Amniotic stem cell (primary cell): ENCODE measurements around the gene GYS1.

Experiments
- DNase-seq: peaks from one replicate; lab custom pipeline; 2025; lab: John Stamatoyannopoulos, UW

Gene GYS1

DNA sequence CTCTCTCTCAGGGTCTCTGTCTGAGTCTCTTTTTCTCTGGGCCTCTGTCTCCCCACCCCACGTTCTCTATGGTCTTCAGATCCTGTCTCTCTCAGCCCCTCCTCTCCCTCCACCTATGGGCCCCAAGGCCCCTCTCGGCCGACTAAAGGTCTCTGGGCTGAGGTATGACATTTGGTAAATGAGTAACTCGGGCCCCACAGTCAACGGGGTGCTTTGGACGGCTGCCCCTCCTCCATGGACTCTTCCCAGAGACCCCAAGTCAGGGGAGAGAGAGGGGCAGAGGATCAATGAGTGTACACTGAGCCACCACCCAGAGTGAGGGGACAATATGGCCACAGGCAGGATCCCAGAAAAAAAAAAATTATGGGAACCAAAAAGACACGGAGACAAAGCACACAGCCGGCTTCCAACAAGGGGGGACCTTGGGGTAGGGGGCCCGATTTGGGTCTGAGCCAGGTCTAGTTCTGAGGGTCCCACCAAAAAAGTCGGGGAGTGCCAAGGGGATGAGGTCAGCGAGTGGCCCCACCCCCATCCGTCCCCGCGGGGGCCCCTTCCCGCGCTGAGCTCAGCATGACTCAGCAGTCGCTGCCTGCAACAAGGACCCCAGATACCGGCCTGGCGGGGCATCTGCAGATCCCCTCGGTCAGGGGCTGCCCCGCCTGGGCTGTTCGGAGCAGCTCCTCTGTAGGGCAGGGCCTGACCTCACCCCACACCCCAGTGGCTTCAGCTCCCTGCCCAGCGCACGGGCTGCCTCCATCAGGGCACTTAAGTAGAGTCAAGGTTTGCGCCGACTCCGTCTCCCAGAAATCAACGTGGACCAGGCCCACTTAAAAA lies 29.5 kb downstream of the GYS1 start:
- DNase-seq, result peak; percentile 40

DNA sequence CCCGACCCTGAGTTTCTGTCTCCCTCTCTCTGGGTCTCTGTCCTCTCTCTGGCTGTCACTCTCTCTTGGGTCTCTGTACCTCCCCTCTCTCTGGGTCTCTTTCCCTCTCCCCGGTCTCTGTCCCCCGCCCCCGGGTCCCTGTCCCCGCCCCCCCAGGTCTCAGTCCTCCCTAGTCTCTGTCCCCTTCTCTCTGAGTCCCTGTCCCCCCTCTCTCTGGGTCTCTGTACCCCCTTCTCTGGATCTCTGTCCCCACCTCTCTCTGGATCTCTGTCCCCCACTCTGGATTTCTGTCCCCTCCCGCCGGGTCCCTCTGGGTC lies 30.3 kb downstream of the GYS1 start:
- no peak for DNase-seq

DNA sequence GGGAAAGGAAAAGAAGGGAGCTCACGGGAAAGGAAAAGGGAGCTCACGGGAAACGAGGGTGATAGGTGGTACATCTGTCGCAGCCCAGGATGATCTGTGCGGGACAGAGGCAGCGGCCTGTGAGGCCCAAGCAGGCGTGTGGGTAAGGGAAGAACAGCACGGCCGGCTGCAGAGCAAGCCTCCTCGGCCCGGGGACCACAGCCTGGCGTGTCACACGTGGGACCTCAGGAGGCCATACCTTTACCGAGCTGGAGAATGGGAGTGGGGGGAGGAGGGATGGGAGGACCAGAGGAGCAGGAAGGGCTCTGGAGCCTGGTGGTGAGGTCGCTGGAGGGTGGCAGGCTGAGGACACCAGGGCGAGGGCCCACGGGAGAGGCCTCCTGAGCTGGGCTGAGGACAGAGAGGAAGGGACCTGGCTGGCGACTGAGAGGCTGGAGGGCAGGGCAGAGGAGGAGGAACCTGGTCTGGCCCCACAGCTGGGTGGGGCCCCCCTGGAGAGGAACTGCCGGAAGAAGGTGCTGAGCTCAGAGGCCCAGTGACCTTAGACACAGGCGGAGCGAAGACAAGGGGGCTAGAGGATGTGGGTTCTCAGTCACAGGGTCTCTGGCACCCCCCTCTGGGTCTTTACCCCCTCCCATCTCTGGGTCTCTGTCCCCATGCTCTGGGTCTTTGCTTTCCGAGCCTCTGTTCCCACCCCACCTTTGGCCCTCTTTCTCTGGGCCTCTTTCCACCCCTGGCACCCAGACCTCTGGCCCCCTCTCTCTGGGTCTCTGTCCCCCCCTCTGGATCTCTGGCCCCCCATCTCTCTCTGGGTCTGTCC lies 30.9 kb downstream of the GYS1 start:
- no peak for DNase-seq

DNA sequence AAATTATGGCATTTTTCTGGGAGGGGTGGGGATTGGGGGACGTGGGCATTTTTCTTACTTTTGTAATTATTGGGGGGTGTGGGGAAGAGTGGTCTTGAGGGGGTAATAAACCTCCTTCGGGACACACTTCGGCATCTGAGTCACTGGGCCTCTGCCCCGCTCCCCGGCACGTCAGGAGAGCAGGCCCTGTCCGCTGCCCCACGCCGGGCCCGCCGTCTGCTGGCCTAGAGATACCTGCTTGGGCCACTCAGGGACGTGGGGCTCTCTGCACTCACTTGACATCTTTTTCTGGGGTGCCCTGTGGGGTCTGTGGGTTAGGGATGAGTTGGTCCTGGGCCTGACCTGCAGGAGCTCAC lies 31.5 kb downstream of the GYS1 start:
- no peak for DNase-seq

DNA sequence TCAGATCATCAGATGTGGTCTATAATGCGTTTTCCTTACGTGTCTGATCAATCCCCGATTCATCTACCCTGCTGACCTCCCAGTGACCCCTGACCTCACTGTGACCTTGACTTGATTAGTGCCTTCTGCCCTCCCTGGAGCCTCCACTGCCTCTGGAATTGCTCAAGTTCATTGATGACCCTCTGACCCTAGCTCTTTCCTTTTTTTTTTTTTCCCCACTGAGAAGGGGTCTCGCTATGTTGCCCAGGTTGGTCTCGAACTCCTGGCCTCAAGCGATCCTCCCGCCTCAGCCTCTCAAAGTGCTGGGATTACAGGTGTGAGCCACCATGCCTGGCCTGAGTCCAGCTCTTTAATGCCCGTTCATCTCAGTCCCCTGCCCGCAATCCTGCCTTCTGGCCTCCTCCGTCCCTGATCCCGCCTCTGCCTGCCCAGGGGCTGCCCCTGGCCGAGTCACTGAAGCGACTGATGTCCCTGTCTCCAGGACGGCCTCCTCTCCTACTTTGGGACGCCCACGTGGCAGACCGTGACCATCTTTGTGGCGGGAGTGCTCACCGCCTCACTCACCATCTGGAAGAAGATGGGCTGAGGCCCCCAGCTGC lies 32.0 kb downstream of the GYS1 start:
- DNase-seq, result no peak

DNA sequence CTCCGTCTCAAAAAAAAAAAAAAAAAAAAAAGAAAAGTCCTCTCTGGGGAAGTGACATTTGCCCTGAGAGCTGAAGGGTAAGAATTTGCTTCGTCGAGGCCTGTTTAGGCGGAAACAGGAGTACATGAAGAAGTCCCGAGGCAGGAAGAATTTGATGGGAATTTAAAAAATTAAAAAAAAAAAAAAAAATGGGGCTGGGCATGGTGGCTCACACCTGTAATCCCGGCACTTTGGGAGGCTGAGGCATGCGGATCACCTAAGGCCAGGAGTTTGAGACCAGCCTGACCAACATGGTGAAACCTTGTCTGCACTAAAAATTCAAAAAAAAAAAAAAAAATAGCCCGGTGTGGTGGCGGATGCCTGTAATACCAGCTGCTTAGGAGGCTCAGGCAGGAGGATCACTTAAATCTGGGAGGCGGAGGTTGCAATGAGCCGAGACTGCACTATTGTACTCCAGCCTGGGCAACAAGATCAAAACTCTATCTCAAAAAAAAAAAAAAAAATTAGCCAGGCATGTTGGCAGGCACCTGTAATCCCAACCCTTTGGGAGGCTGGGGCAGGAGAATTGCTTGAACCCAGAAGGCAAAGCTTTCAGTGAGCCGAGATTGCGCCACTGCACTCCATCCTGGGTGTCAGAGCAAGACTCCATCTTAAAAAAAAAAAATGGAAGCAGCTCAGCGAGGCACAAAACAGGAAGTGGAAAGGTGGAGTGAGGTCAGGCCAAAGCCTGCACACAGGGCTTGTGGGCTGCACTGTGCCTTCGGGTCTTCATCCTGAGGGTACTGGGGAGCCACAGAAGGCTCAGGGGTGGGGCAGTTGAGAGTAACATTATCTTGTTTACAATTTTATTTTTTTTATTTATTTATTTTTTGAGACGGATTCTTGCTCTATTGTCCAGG lies 33.5 kb downstream of the GYS1 start:
- no peak for DNase-seq

DNA sequence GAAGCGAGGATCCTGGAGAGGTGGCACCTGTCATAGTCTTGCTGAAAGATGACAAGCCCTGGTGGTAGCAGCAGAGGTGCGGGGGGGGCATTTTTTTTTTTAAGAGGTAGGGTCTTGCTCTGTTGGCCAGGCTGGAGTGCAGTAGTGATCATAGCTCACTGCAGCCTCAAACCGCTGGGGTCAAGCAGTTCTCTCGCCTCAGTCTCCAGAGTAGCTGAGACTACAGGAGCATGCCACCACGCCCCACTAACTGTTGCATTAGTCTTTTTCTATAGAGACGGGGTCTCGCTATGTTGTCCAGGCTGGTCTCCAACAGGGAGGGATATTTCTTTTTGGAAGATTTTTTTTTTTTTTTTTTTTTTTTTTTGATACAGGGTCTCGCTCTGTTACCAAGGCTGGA lies 35.1 kb downstream of the GYS1 start:
- no peak for DNase-seq

DNA sequence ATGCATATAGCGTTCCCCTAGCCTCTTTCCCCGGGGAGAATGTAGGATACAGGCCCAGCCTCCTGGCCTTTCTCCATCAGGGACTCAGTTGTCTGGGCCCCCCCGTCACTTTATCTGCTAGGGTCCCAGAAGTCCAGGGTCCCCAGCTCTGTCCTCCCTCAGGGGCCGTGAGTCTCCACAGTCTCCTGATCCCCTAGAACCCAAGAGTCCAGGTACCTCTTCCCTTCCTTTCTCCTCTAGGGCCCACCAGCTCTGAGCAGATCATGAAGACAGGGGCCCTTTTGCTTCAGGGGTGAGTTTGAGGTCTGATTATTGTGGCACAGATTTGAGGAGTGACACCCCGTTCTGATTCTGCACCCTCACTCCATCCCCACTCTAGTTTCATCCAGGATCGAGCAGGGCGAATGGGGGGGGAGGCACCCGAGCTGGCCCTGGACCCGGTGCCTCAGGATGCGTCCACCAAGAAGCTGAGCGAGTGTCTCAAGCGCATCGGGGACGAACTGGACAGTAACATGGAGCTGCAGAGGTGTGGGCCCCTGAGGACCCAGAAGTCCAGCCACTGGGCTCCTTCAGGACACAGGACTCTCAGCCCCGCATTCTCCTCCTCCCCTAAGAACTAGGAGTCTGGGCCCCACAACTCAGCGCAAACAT lies 37.7 kb downstream of the GYS1 start:
- DNase-seq, result no peak

DNA sequence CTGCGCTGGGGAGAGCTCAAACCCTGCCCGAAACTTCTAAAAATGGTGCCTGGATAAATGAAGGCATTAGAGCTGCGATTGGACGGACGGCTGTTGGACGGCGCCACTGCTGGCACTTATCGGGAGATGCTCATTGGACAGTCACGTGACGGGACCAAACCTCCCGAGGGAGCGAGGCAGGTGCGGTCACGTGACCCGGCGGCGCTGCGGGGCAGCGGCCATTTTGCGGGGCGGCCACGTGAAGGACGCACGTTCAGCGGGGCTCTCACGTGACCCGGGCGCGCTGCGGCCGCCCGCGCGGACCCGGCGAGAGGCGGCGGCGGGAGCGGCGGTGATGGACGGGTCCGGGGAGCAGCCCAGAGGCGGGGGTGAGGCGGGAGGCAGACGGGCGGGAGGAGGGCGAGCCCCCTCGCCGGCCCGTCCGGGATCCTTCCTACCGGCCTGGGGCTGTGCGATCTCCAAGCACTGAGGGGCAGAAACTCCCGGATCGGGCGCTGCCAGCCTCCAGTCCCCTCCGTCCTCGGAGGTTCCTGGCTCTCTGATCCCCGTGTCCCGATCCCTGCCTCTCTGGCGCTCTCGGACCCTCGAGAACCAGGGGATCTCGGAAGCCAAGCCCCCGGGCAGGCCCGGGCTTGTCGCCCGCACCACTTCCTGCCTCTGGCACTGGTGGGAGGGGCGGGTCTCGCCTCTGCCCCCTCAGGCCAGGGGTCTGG lies 38.4 kb downstream of the GYS1 start, which contains the start of gene BAX:
Gene BAX (plus strand): TSS at position 281 of the 713 bp plus-strand sequence. CDS start 54 bp downstream, at position 335.
- peak; percentile 76 for DNase-seq

DNA sequence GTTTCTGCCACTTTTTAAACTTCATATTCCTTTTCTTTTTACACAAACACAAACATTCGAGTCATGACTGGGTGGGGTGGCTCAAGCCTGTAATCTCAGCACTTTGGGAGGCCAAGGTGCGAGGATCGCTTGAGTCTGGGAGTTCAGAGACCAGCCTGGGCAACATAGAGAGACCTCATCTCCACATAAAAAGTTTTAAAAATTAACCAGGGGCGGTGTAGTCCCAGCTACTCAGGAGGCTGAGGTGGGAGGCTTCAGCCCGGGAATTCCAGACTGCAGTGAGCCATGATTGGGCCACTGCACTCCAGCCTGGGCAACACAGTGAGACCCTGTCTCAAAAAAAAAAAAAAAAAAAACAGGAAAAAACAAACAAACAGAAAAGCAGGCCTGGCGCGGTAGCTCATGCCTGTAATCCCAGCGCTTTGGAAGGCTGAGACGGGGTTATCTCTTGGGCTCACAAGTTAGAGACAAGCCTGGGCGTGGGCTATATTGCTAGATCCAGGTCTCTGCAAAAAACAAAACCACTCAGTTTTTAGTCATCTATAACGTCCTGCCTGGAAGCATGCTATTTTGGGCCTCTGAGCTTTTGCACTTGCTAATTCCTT lies 39.0 kb downstream of the GYS1 start:
- no peak for DNase-seq

DNA sequence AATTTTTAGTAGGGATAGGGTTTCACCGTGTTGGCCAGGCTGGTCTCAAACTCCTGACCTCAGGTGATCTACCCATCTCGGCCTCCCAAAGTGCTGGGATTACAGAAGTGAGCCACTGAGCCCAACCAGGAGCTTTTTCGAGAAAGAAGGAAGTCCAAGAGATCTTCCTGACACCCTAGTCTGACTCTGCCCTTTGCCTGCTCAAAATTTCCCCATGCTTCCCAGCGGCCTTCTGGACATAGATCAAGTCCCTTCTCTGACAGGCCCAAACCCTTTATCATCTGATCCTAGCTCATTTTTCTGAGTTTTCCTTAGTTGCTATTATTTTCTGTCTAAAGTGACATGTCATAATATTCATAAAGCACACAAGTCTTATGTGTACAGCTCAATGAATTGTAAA lies 40.0 kb downstream of the GYS1 start:
- no peak for DNase-seq

DNA sequence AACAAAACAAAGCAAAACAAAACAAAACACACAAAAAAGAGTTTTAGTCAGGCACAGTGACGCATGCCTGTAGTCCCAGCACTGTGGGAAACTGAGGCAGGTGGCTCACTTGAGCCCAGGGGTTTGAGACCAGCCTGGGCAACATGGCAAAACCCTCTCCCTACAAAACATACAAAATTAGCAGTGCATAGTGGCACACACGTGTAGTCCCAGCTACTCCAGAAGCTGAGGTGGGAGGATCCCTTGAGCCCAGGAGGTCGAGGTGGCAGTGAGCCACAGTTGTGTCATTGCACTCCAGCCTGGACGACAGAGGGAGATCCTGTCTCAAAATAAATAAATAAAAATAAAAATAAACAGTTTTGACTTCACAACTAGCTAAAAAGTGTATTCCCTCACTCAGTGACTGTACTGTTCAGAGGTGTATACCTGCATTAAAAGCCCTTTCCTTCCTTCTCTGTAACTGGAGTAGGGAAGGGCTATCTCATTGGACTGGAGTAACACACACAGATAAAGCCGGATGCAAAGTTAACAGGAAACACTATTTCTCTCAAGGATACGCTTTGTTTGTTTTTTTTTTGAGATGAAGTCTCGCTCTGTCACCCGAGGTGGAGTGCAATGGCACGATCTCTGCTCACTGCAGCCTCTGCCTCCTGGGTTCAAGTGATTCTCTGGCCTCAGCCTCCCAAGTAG lies 42.1 kb downstream of the GYS1 start:
- no peak for DNase-seq

DNA sequence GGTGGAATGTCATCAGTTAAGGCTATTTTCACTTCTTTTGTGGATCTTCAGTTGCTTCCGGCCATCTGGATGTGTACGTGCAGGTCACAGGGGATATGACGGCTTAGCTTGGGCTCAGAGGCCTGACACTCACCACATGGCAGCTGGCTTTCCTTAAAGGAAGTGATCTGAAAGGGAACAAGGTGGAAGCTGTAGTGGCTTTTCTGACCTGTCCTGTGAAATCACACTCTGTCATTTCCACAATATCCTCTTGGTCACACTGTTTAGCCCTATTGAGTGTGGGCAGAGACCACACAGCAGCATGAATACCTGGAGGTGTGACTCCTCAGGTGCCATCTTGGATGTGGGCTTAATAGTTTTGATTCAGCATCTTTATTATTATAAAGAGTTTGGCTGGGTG lies 43.0 kb downstream of the GYS1 start:
- no peak for DNase-seq

DNA sequence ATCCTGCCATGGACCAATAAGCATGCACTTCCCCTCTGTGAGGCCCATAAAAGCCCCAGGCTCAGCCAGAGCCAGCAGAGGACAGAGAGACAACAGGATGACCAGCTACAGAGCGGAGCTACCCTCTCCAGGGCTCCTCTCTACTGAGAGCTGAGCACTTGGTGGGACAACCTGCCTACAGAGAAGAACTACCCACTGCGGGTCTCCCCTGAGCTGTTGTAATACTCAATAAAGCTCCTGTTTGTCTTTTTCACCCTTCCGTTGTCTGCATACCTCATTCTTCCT lies 45.9 kb downstream of the GYS1 start:
- DNase-seq, result no peak

DNA sequence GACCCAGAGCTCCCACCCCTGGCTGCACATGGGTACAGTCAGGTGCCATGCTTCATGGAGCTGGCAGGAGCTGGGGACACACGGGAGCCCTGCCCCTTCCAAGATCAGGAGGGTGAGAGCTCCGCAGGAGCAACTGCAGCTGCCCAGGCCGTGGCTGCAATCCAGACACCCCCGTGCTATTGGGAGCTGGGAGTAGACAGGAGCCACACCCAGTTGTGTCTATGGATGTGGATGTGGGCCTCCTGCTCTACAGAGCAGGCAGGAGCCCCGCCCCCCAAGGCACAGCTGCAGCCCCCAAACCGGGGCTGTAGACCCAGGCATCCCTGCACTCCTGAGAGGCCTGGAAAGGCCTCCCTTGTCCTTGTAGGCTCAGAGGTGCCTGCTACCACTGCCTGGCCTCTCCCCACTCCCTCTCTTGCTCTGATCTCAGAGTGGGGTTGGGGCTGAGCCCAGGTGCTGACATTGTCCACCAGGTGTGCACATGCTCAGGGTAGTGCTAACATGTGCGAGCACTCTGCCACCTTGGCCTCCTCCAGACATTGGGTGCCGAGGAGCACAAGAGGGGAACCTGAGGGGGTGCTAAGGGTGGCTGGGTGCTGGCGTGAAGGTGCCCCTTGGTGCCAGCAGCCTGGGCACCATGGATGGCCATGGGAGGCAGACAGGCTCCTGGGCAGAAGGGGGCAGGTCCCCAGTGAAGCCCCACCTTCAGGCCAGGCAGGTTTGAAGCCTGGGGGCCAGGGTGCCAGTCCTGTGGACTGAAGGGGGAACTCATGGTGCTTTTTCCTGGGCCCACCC lies 46.4 kb downstream of the GYS1 start:
- no peak for DNase-seq

DNA sequence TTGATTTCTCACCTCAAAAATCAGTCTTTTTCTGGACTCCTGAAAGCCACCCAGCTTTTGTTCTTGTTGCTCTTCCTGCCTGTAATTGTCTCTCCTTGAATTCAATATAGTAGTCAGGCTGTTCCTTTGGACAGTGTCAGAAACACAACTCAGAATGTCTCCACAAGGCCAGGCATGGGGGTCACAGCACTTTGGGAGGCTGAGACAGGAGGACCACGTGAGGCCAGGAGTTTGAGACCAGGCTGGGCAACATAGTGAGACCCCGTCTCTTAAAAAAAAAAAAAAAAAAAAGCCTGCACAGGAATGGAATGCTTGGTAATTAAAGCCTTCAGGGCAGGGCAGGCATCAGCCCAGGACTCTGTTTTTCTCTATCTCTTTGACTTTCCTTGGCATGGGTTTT lies 47.3 kb downstream of the GYS1 start:
- DNase-seq, result no peak

DNA sequence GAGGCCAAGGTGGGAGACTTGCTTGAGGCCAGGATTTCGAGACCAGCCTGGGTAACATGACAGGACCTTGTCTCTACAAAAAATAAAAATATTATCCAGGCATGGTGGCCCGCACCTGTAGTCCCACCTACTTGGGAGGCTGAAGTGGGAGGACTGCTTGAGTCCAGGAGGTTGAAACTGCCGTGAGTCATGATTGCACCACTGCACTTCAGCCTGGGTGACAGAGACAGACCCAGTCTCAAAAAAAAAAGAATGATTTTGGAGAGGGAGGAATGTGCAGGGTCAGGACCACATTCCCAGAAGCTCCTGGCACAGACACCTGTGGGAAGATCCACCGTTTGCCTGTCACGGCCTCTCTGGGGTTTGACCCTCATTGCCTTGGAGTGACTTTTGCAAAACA lies 47.7 kb downstream of the GYS1 start:
- no peak for DNase-seq

DNA sequence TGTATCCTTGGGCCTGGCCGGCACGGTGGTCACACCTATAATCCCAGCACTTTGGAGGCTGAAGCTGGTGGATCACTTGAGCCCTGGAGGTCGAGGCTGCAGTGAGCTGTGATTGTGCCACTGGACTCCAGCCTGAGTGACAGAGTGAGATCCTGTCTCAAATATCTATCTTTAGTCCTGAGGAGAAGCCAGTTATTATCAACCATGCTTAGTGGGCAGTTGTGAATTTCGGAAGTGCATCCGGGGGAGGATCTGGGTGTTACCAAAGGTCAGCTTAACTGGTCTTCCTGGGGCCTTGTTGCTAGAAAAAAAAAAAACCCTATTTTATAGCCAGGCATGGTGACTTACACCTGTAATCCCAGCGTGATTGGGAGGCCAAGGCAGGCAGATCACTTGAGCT lies 50.0 kb downstream of the GYS1 start:
- no peak for DNase-seq

DNA sequence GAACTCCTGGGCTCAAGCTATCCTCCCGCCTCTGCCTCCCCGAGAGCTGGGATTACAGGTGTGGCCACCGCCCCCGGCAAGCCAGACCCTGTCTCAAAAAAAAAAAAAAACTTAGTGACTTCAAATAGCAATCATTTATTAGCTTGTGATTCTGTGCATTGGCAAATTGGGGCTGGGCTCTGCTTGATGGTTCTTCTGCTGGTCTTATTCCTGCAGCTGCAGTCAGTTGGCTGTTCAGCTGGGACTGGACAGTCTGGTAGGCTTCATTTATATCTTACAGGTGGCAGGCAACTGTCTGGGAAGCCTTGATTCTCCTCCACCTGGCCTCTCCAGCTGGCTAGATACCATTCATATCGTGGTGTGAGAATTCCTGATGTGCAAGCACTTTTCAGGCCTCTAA lies 52.2 kb downstream of the GYS1 start:
- DNase-seq, result no peak
